HepG2 (cell line): ENCODE measurements around the gene COL4A6.

Experiments
- BCLAF1 ChIP-seq: fragments of 450-650 bp; IDR thresholded peaks from 2 replicates; pipeline ENCODE4 v1.6.1; 2017; ENCODE audit warnings: mild to moderate bottlenecking
- CTCF ChIP-seq: sonication (generic); formaldehyde crosslinking; IDR thresholded peaks from 2 replicates; pipeline ENCODE4 v1.5.0; 2020; ENCODE audit warnings: mild to moderate bottlenecking, missing genetic modification reagents, moderate library complexity
- EP300 ChIP-seq, 3 experiments: sonication (generic) in 1 of 3; formaldehyde crosslinking in 1 of 3; IDR thresholded peaks; 2 replicates each; pipeline versions ENCODE4 v1.5.1 to v1.6.1; 2011 to 2020; ENCODE audit warnings: low read depth in 2 of 3, low read length in 2 of 3, borderline replicate concordance in 1 of 3, improper control_type of control experiment in 1 of 3, mild to moderate bottlenecking in 1 of 3, missing genetic modification reagents in 1 of 3, moderate library complexity in 1 of 3
- FOXM1 ChIP-seq: sonication (generic); formaldehyde crosslinking; IDR thresholded peaks from 2 replicates; pipeline ENCODE4 v1.5.0; 2020; ENCODE audit warnings: missing genetic modification reagents
- ISL2 ChIP-seq: sonication (generic); formaldehyde crosslinking; IDR thresholded peaks from 2 replicates; pipeline ENCODE4 v1.5.0; 2020; ENCODE audit warnings: missing genetic modification reagents
- JUN ChIP-seq: sonication (generic); formaldehyde crosslinking; IDR thresholded peaks from 2 replicates; pipeline ENCODE4 v1.4.0; 2020; ENCODE audit warnings: mild to moderate bottlenecking, missing genetic modification reagents
- PAX8 ChIP-seq: sonication (generic); formaldehyde crosslinking; IDR thresholded peaks from 2 replicates; pipeline ENCODE4 v1.8.0; 2022; ENCODE audit warnings: mild to moderate bottlenecking, missing genetic modification reagents, borderline replicate concordance
- POLR2A ChIP-seq, 2 experiments: IDR thresholded peaks; 2 replicates each; pipeline ENCODE4 v1.6.1; 2011; ENCODE audit warnings: low read depth in 2 of 2, low read length in 2 of 2, mild to moderate bottlenecking in 1 of 2, moderate library complexity in 1 of 2; ENCODE audit not compliant: insufficient read depth in 1 of 2
- PRDM4 ChIP-seq: sonication (generic); formaldehyde crosslinking; IDR thresholded peaks from 2 replicates; pipeline ENCODE4 v1.9.0; 2021; ENCODE audit warnings: missing genetic modification reagents, borderline replicate concordance
- SMARCE1 ChIP-seq: fragments of 450-650 bp; IDR thresholded peaks from 2 replicates; pipeline ENCODE4 v1.6.1; 2017; ENCODE audit warnings: borderline replicate concordance
- ZBTB7A ChIP-seq: sonication (generic); formaldehyde crosslinking; IDR thresholded peaks from 2 replicates; pipeline ENCODE4 v1.8.0; 2022; ENCODE audit warnings: mild to moderate bottlenecking, missing genetic modification reagents

- TF ChIP-seq BCLAF1 (no peak), POLR2A (IDR thresholded peaks at IDR 0.05; ENCODE audit: insufficient read depth in 1 of 2, low read depth in 2 of 2, low read length in 2 of 2) (no peak), JUN (CRISPR knock-in tag) (no peak), CTCF (CRISPR knock-in tag) (no peak), PRDM4 (no peak), FOXM1 (CRISPR knock-in tag) (no peak), SMARCE1 (no peak), ISL2 (peak; percentile 51; the same call in 1 of the 2 replicates), EP300 (IDR thresholded peaks at IDR 0.05; ENCODE audit: low read depth in 2 of 2, low read length in 2 of 2) (peak in 1 of 2 experiments; percentile 67; a peak in 2 of 4 replicates), EP300 (CRISPR knock-in tag; IDR thresholded peaks at IDR 0.05; ENCODE audit: borderline replicate concordance) (no peak), PAX8 (CRISPR knock-in tag) (no peak), ZBTB7A (CRISPR knock-in tag) (no peak)
Measured at GRCh38 chrX:108261549-108262203, 176.5 kb downstream of the COL4A6 start.
